Keratinocyte (primary cell): Measurements from ENCODE around the gene SLC33A1. TPM values are rescaled to one million over a fixed set of nuclear protein-coding genes. Genes with fewer than 3 reads are reported as not detected.

Source experiments
- DNase-seq: peaks from one replicate; pipeline ENCODE4 v3.0.0-alpha.2; 2011; ENCODE audit warnings: low read depth, missing footprints, low spot score
- FAIRE-seq: peaks from 2 replicates; lab custom pipeline; 2011; peaks lifted over from hg19 to GRCh38; lab: Jason Lieb, UNC
- H2AFZ ChIP-seq: 2 replicates; pipeline ENCODE4 v1.6.0; 2012; ENCODE audit warnings: low read length, control low read depth, inconsistent platforms; ENCODE audit not compliant: control insufficient read depth
- H3K27ac ChIP-seq: 2 replicates; pipeline ENCODE4 v1.5.1; 2011; ENCODE audit warnings: low read length; ENCODE audit not compliant: control insufficient read depth, insufficient read depth
- H3K27me3 ChIP-seq: 3 replicates; pipeline ENCODE4 v1.6.0; 2011; ENCODE audit warnings: low read length; ENCODE audit not compliant: control insufficient read depth, insufficient read depth; ENCODE audit errors: extremely low read depth
- H3K36me3 ChIP-seq, 2 experiments: 2 replicates in 1 of 2; 3 replicates in 1 of 2; pipeline ENCODE4 v1.5.1; 2011; ENCODE audit warnings: low read length in 2 of 2, mild to moderate bottlenecking in 1 of 2; ENCODE audit not compliant: control insufficient read depth in 2 of 2, insufficient read depth in 2 of 2; ENCODE audit errors: extremely low read depth in 1 of 2
- H3K4me1 ChIP-seq: 3 replicates; pipeline ENCODE4 v1.5.1; 2011; ENCODE audit warnings: low read length; ENCODE audit not compliant: control insufficient read depth, insufficient read depth; ENCODE audit errors: extremely low read depth
- H3K4me2 ChIP-seq: 3 replicates; pipeline ENCODE4 v1.6.0; 2011; ENCODE audit warnings: low read depth, low read length; ENCODE audit not compliant: control insufficient read depth, insufficient read depth; ENCODE audit errors: extremely low read depth
- H3K4me3 ChIP-seq, 3 experiments: fragments of 200-600 bp in 1 of 3; sonication (generic) in 1 of 3; 2 replicates in 2 of 3; 3 replicates in 1 of 3; pipeline ENCODE4 v1.5.1; 2011 to 2016; ENCODE audit warnings: low read length in 3 of 3, mild to moderate bottlenecking in 3 of 3, control low read depth in 2 of 3, inconsistent platforms in 1 of 3, low read depth in 1 of 3, mixed read lengths in 1 of 3, mixed run types in 1 of 3, moderate library complexity in 1 of 3; ENCODE audit not compliant: control insufficient read depth in 2 of 3, insufficient read depth in 2 of 3; ENCODE audit errors: extremely low read depth in 1 of 3
- H3K79me2 ChIP-seq: 2 replicates; pipeline ENCODE4 v1.6.0; 2012; ENCODE audit warnings: low read length; ENCODE audit not compliant: control insufficient read depth, insufficient read depth
- H3K9ac ChIP-seq: 3 replicates; pipeline ENCODE4 v1.6.0; 2011; ENCODE audit warnings: low read length; ENCODE audit not compliant: control insufficient read depth, insufficient read depth; ENCODE audit errors: extremely low read depth
- H3K9me1 ChIP-seq: 3 replicates; pipeline ENCODE4 v1.6.0; 2011; ENCODE audit warnings: low read length; ENCODE audit not compliant: control insufficient read depth, insufficient read depth; ENCODE audit errors: extremely low read depth
- H3K9me3 ChIP-seq: 2 replicates; pipeline ENCODE4 v1.5.1; 2012; ENCODE audit warnings: low read depth, low read length; ENCODE audit not compliant: control insufficient read depth
- H4K20me1 ChIP-seq: 3 replicates; pipeline ENCODE4 v1.6.0; 2011; ENCODE audit warnings: low read length; ENCODE audit not compliant: control insufficient read depth, insufficient read depth; ENCODE audit errors: extremely low read depth
- CTCF ChIP-seq, 3 experiments: IDR thresholded peaks in 1 of 3; conservative IDR thresholded peaks in 1 of 3; optimal IDR thresholded peaks in 1 of 3; 2 replicates in 2 of 3; 3 replicates in 1 of 3; pipeline versions ENCODE3 to v1.5.1; 2011; ENCODE audit warnings: low read length in 3 of 3, mild to moderate bottlenecking in 3 of 3, moderate library complexity in 2 of 3, control low read depth in 1 of 3, inconsistent platforms in 1 of 3; ENCODE audit not compliant: insufficient read depth in 2 of 3; ENCODE audit errors: extremely low read depth in 1 of 3
- EZH2 ChIP-seq: IDR thresholded peaks from one replicate; pipeline ENCODE4 v1.6.1; 2012; ENCODE audit warnings: inconsistent platforms, mild to moderate bottlenecking, low read length, moderate library complexity
- dilution Hi-C: fragments of 300-500 bp; cut with MboI; formaldehyde crosslinking; loops from one replicate; pipeline ENCODE4 v1.7.0; 2020; ENCODE audit warnings: low sequenced_read_pairs; ENCODE audit not compliant: extremely low pct_ligation_motif_present
- polyA plus RNA-seq, 5 experiments: library from polyadenylated mRNA; depleted of rRNA in 3 of 5; stranded (reverse) in 3 of 5; stranded (forward) in 1 of 5; unstranded in 1 of 5; fragments of >200 nt; gene quantifications; 1 replicate in 1 of 5; 2 replicates in 3 of 5; 3 replicates in 1 of 5; pipeline versions ENCODE4 v1.2.1 to v1.2.3, GENCODE V29; 2011 to 2012; ENCODE audit warnings: missing spikeins in 2 of 5, low read depth in 1 of 5, low replicate concordance in 1 of 5

The SLC33A1 gene
- polyA plus RNA-seq, 1 donor (not counting 4 experiments of a cell fraction or from before 2014, with no cell fraction given) = 33.9 TPM

GRCh38 chr3:155876503-155876902 lies 22.3 kb upstream of the SLC33A1 start:
- H4K20me1 ChIP-seq = no peaks in the 10 kb centered on the region
- no peak overlapping the region for H3K27ac ChIP-seq
- dilution Hi-C loops = no loop called here
- H3K4me1 ChIP-seq = peaks cover 6% of the 10 kb centered on the region
- peaks cover 97% of the 10 kb centered on the region for H3K79me2 ChIP-seq
- H3K27me3 ChIP-seq = no peaks in the 10 kb centered on the region
- no peaks in the 10 kb centered on the region for H3K36me3 ChIP-seq
- DNase-seq (no peak), FAIRE-seq (no peak)
- H3K9ac ChIP-seq = no peak overlapping the region
- H3K4me3 ChIP-seq = no peak overlapping the region
- no peak overlapping the region for H3K4me2 ChIP-seq
- no peaks in the 10 kb centered on the region for H3K9me1 ChIP-seq
- H2AFZ ChIP-seq = no peak overlapping the region
- no peak for TF ChIP-seq EZH2
- no peak for TF ChIP-seq CTCF (optimal IDR thresholded peaks at IDR 0.05 in 1 of 3, IDR thresholded peaks at IDR 0.05 in 1 of 3, conservative IDR thresholded peaks at IDR 0.05 in 1 of 3; ENCODE audit: extremely low read depth in 1 of 3, insufficient read depth in 2 of 3, low read length in 3 of 3)
- H3K9me3 ChIP-seq = no peaks in the 10 kb centered on the region

- Histone ChIP-seq H3K27ac (no peak overlapping the region), H3K4me1 (peaks cover 6% of the 10 kb centered on the region), H3K9me1 (no peaks in the 10 kb centered on the region), H4K20me1 (no peaks in the 10 kb centered on the region), H3K4me2 (no peak overlapping the region), H3K79me2 (peaks cover 97% of the 10 kb centered on the region), H3K4me3 (no peak overlapping the region), H2AFZ (no peak overlapping the region), H3K36me3 (no peaks in the 10 kb centered on the region), H3K9ac (no peak overlapping the region), H3K9me3 (no peaks in the 10 kb centered on the region), H3K27me3 (no peaks in the 10 kb centered on the region)
- no peak for TF ChIP-seq CTCF (optimal IDR thresholded peaks at IDR 0.05 in 1 of 3, IDR thresholded peaks at IDR 0.05 in 1 of 3, conservative IDR thresholded peaks at IDR 0.05 in 1 of 3; ENCODE audit: extremely low read depth in 1 of 3, insufficient read depth in 2 of 3, low read length in 3 of 3)
- no peak for TF ChIP-seq EZH2
- DNase-seq (no peak), FAIRE-seq (no peak)
- dilution Hi-C loops = no loop called here
Observed at GRCh38 chr3:155876037-155876436, 21.8 kb upstream of the SLC33A1 start.
